Upper lobe of right lung (tissue), 1 donor: Measurements from ENCODE around the gene PMEPA1. TPM values are rescaled to one million over a fixed set of nuclear protein-coding genes. Genes with fewer than 3 reads are reported as not detected.

Source experiments
- ATAC-seq: fragments of 200-7000 bp; cut with Tn5 transposase; one replicate; pipeline ENCODE4 v1.9.1; 2020; ENCODE audit warnings: mild to moderate bottlenecking, moderate library complexity
- DNase-seq: peaks from one replicate; pipeline ENCODE4 v3.0.0-alpha.2; 2020
- H3K27ac ChIP-seq: fragments of 200-600 bp; one replicate; pipeline ENCODE4 v1.8.0; 2022
- H3K27me3 ChIP-seq: fragments of 200-600 bp; one replicate; pipeline ENCODE4 v1.8.0; 2022; ENCODE audit warnings: mild to moderate bottlenecking
- H3K36me3 ChIP-seq: fragments of 200-600 bp; one replicate; pipeline ENCODE4 v1.8.0; 2022
- H3K4me1 ChIP-seq: fragments of 200-600 bp; one replicate; pipeline ENCODE4 v1.8.0; 2022
- H3K4me3 ChIP-seq: fragments of 200-600 bp; one replicate; pipeline ENCODE4 v1.8.0; 2022; ENCODE audit warnings: mild to moderate bottlenecking
- H3K9me3 ChIP-seq: fragments of 200-600 bp; one replicate; pipeline ENCODE4 v1.8.0; 2022
- intact Hi-C: fragments of 100-400 bp; cut with DNase I; formaldehyde crosslinking; loops from one replicate; pipeline ENCODE4 v1.11.0; 2022
- total RNA-seq: library from RNA; stranded (reverse); fragmentation: NEBNext Ultra II Directional; extraction: Animal tissue kit (Norgen Biotek cat#: 25700); gene quantifications from one replicate; pipeline ENCODE4 v1.2.1, GENCODE V29; 2021
- TF ChIP-seq, protein P1 (sequence below): fragments of 200-600 bp; IDR thresholded peaks from one replicate; pipeline ENCODE4 v1.8.0; 2022; ENCODE audit warnings: antibody characterized with exemption
- donor health status: DM: no; HTN: yes; CAD: no; lungs with severe emphysema.

PMEPA1 gene
- total RNA-seq, 1 donor from 2014 or later: 49.1 TPM

DNA sequence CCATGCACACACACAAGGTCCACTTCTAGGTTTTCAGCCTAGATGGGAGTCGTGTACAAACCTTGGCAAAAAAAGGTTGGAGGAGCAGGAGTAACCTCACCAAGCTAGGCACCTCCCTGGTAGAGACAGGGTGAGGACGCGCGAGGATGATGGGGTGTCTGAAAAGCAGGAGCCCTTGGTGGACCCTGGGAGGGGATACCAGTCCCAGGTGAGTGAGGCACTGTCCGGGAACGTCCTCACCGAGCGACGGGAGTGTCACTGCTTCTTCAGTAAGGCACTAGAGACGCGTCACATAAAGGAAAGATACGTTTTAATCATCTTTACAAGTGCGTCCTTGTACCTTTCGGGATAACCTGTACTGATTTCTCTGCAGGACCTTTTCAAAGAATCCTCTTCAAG lies 60.2 kb downstream of the PMEPA1 start:
- no peak for DNase-seq
- no peaks in the 10 kb centered on the region for H3K9me3 ChIP-seq
- no peaks in the 10 kb centered on the region for H3K27me3 ChIP-seq
- no peak for ATAC-seq
- H3K36me3 ChIP-seq: peaks cover 19% of the 10 kb centered on the region
- no peaks in the 10 kb centered on the region for H3K4me1 ChIP-seq
- H3K27ac ChIP-seq: no peak overlapping the region
- intact Hi-C loops: loop anchor here (10.0 kb wide), 2 partner anchors 435 to 535 kb away; no protein-coding TSS in a partner anchor
- H3K4me3 ChIP-seq: no peak overlapping the region
- TF ChIP-seq, protein P1, sequence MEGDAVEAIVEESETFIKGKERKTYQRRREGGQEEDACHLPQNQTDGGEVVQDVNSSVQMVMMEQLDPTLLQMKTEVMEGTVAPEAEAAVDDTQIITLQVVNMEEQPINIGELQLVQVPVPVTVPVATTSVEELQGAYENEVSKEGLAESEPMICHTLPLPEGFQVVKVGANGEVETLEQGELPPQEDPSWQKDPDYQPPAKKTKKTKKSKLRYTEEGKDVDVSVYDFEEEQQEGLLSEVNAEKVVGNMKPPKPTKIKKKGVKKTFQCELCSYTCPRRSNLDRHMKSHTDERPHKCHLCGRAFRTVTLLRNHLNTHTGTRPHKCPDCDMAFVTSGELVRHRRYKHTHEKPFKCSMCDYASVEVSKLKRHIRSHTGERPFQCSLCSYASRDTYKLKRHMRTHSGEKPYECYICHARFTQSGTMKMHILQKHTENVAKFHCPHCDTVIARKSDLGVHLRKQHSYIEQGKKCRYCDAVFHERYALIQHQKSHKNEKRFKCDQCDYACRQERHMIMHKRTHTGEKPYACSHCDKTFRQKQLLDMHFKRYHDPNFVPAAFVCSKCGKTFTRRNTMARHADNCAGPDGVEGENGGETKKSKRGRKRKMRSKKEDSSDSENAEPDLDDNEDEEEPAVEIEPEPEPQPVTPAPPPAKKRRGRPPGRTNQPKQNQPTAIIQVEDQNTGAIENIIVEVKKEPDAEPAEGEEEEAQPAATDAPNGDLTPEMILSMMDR: no peak

GRCh38 chr20:57648878-57649616 lies 60.8 kb downstream of the PMEPA1 start:
- Histone ChIP-seq H3K4me3 (no peak overlapping the region), H3K36me3 (peaks cover 19% of the 10 kb centered on the region), H3K27ac (no peak overlapping the region), H3K27me3 (no peaks in the 10 kb centered on the region), H3K4me1 (no peaks in the 10 kb centered on the region), H3K9me3 (peaks cover 3% of the 10 kb centered on the region)
- ATAC-seq (no peak), DNase-seq (no peak)
- TF ChIP-seq, protein P1: no peak
- intact Hi-C loops: no loop called here

- Histone ChIP-seq H3K4me3 (no peak overlapping the region), H3K36me3 (peaks cover 19% of the 10 kb centered on the region), H3K4me1 (no peaks in the 10 kb centered on the region), H3K27me3 (no peaks in the 10 kb centered on the region), H3K27ac (no peak overlapping the region), H3K9me3 (peaks cover 6% of the 10 kb centered on the region)
- ATAC-seq (no peak), DNase-seq (no peak)
- intact Hi-C loops: no loop called here
- TF ChIP-seq, protein P1: no peak
Observed at GRCh38 chr20:57647933-57648785, 61.7 kb downstream of the PMEPA1 start.

GRCh38 chr20:57647006-57647932 lies 62.5 kb downstream of the PMEPA1 start:
- TF ChIP-seq, protein P1: no peak
- Histone ChIP-seq H3K4me3 (no peak overlapping the region), H3K4me1 (no peaks in the 10 kb centered on the region), H3K36me3 (peaks cover 14% of the 10 kb centered on the region), H3K27me3 (no peaks in the 10 kb centered on the region), H3K9me3 (peaks cover 6% of the 10 kb centered on the region), H3K27ac (no peak overlapping the region)
- ATAC-seq (no peak), DNase-seq (no peak)
- intact Hi-C loops: no loop called here

- Histone ChIP-seq H3K36me3 (no peaks in the 10 kb centered on the region), H3K4me3 (no peak overlapping the region), H3K4me1 (no peaks in the 10 kb centered on the region), H3K27me3 (no peaks in the 10 kb centered on the region), H3K27ac (no peak overlapping the region), H3K9me3 (peaks cover under 1% of the 10 kb centered on the region)
- no peak for DNase-seq
- intact Hi-C loops: no loop called here
- no peak for ATAC-seq
- TF ChIP-seq, protein P1: no peak
Observed at GRCh38 chr20:57638895-57639236, 70.9 kb downstream of the PMEPA1 start.
